Measurements from ENCODE around the gene OR9G1. TPM values are rescaled to one million over a fixed set of nuclear protein-coding genes. Genes with fewer than 3 reads are reported as not detected.

OR9G1 gene
- total and polyA plus RNA-seq, 2 of the 8 experiments (the other 6 are each of a cell fraction or from before 2014, with no cell fraction given), result not detected

GRCh38 chr11:56716379-56716854 lies 17.5 kb downstream of the OR9G1 start (continued):
- no peak for TF ChIP-seq CHD7 (IDR thresholded peaks at IDR 0.05; ENCODE audit: insufficient replicate concordance, low read length)
- no peak for TF ChIP-seq GABPA (IDR thresholded peaks at IDR 0.05; ENCODE audit: borderline replicate concordance, insufficient read depth, low read length)
- TF ChIP-seq SRF (IDR thresholded peaks at IDR 0.05; ENCODE audit: low read depth, low read length), result no peak
- TF ChIP-seq ASH2L (IDR thresholded peaks at IDR 0.05; ENCODE audit: low read length), result no peak
- TF ChIP-seq FOSL1 (IDR thresholded peaks at IDR 0.05; ENCODE audit: insufficient read depth, low read depth, low read length), result no peak

Measured in H1 (cell line).